HepG2 (cell line): Measurements from ENCODE around the gene GDF9. TPM values are rescaled to one million over a fixed set of nuclear protein-coding genes. Genes with fewer than 3 reads are reported as not detected.

Experiments
- ELF3 ChIP-seq: IDR thresholded peaks from 2 replicates; pipeline ENCODE4 v1.6.1; 2016; ENCODE audit warnings: missing genetic modification reagents, missing compliant biosample characterization
- ERF ChIP-seq: IDR thresholded peaks from 2 replicates; pipeline ENCODE4 v1.6.1; 2018; ENCODE audit warnings: missing biosample characterization, missing genetic modification reagents
- GABPB1 ChIP-seq: IDR thresholded peaks from 2 replicates; pipeline ENCODE4 v1.6.1; 2016; ENCODE audit warnings: mild to moderate bottlenecking, missing genetic modification reagents, moderate library complexity, missing compliant biosample characterization
- GATAD2A ChIP-seq: IDR thresholded peaks from 2 replicates; pipeline ENCODE4 v1.6.1; 2016
- HNRNPLL ChIP-seq: fragments of 200-400 bp; formaldehyde crosslinking; IDR thresholded peaks from 2 replicates; pipeline ENCODE4 v1.6.1; 2017; ENCODE audit warnings: mild to moderate bottlenecking, low read depth, low read length; ENCODE audit not compliant: poor library complexity, severe bottlenecking
- KLF16 ChIP-seq, 2 experiments: sonication (generic) in 1 of 2; formaldehyde crosslinking in 1 of 2; IDR thresholded peaks; 2 replicates each; pipeline versions ENCODE4 v1.6.1 to v1.8.0; 2016 to 2023; ENCODE audit warnings: missing genetic modification reagents in 2 of 2, missing compliant biosample characterization in 1 of 2
- NBN ChIP-seq: fragments of 450-650 bp; conservative IDR thresholded peaks from 2 replicates; pipeline ENCODE4 v1.6.1; 2017
- NCOA5 ChIP-seq: sonication (generic); formaldehyde crosslinking; IDR thresholded peaks from 2 replicates; pipeline ENCODE4 v1.4.0; 2020; ENCODE audit warnings: missing genetic modification reagents
- NFE2 ChIP-seq: sonication (generic); formaldehyde crosslinking; IDR thresholded peaks from 2 replicates; pipeline ENCODE4 v1.4.0; 2020; ENCODE audit warnings: missing genetic modification reagents
- PPARG ChIP-seq: conservative IDR thresholded peaks from 2 replicates; pipeline ENCODE4 v1.6.1; 2016; ENCODE audit warnings: missing biosample characterization, missing genetic modification reagents
- RAD21 ChIP-seq: fragments of 450-650 bp; formaldehyde crosslinking; IDR thresholded peaks from 2 replicates; pipeline ENCODE4 v1.5.0; 2020; ENCODE audit warnings: mild to moderate bottlenecking
- RXRB ChIP-seq: IDR thresholded peaks from 2 replicates; pipeline ENCODE4 v1.6.1; 2016; ENCODE audit warnings: borderline replicate concordance, missing genetic modification reagents, missing compliant biosample characterization
- SAP130 ChIP-seq: IDR thresholded peaks from 2 replicates; pipeline ENCODE4 v1.6.1; 2016; ENCODE audit warnings: low read depth
- SNRNP70 ChIP-seq: fragments of 200-400 bp; formaldehyde crosslinking; IDR thresholded peaks from 2 replicates; pipeline ENCODE4 v1.6.1; 2017; ENCODE audit warnings: mild to moderate bottlenecking, low read depth, low read length, moderate library complexity
- YEATS4 ChIP-seq: sonication (generic); formaldehyde crosslinking; IDR thresholded peaks from 2 replicates; pipeline ENCODE4 v1.4.0; 2020; ENCODE audit warnings: missing genetic modification reagents, borderline replicate concordance
- ZC3H13 ChIP-seq: sonication (generic); formaldehyde crosslinking; IDR thresholded peaks from 2 replicates; pipeline ENCODE4 v1.8.1; 2023; ENCODE audit warnings: mild to moderate bottlenecking, missing genetic modification reagents, moderate library complexity
- ZNF207 ChIP-seq: fragments of 450-650 bp; IDR thresholded peaks from 2 replicates; pipeline ENCODE4 v1.6.1; 2016; ENCODE audit warnings: antibody characterized with exemption, borderline replicate concordance
- ZNF337 ChIP-seq: sonication (generic); formaldehyde crosslinking; IDR thresholded peaks from 2 replicates; pipeline ENCODE4 v1.5.1; 2020; ENCODE audit warnings: missing genetic modification reagents, low read depth, mild to moderate bottlenecking, borderline replicate concordance
- polyA plus RNA-seq, 8 experiments: library from polyadenylated mRNA; depleted of rRNA in 3 of 8; stranded (reverse) in 7 of 8; unstranded in 1 of 8; fragments of >200 nt; fragmentation: Illumina TruSeq in 4 of 8; extraction: Trizol in 4 of 8; gene quantifications; 2 replicates each; pipeline versions ENCODE4 v1.2.1 to v1.2.3, GENCODE V29; 2011 to 2016; ENCODE audit warnings: low read depth in 4 of 8, missing spikeins in 1 of 8, mixed read lengths in 1 of 8; ENCODE audit not compliant: insufficient read depth in 1 of 8
- total RNA-seq, 5 experiments: library from RNA; depleted of rRNA; stranded (reverse); fragments of >200 nt; fragmentation: Illumina TruSeq; extraction: Trizol; gene quantifications; 2 replicates each; pipeline ENCODE4 v1.2.3, GENCODE V29; 2016; ENCODE audit warnings: low read depth in 1 of 5
- TF ChIP-seq, protein P1 (sequence below), 2 experiments: sonication (generic) in 1 of 2; formaldehyde crosslinking in 1 of 2; IDR thresholded peaks; 2 replicates each; pipeline versions ENCODE4 v1.4.0 to v1.6.1; 2018 to 2020; ENCODE audit warnings: missing genetic modification reagents in 2 of 2, borderline replicate concordance in 1 of 2, low read depth in 1 of 2, mild to moderate bottlenecking in 1 of 2, missing biosample characterization in 1 of 2
- TF ChIP-seq, protein P2 (sequence below): sonication (generic); formaldehyde crosslinking; IDR thresholded peaks from 2 replicates; pipeline ENCODE4 v1.4.0; 2020; ENCODE audit warnings: missing genetic modification reagents
- TF ChIP-seq, protein P3 (sequence below): sonication (generic); formaldehyde crosslinking; IDR thresholded peaks from 2 replicates; pipeline ENCODE4 v1.4.0; 2020; ENCODE audit warnings: missing genetic modification reagents
- TF ChIP-seq, protein P4 (sequence below): sonication (generic); formaldehyde crosslinking; IDR thresholded peaks from 2 replicates; pipeline ENCODE4 v1.4.0; 2020; ENCODE audit warnings: mild to moderate bottlenecking, missing genetic modification reagents, borderline replicate concordance
- TF ChIP-seq, protein P5 (sequence below): sonication (generic); formaldehyde crosslinking; IDR thresholded peaks from 2 replicates; pipeline ENCODE4 v1.4.0; 2020; ENCODE audit warnings: mild to moderate bottlenecking, low read depth, missing genetic modification reagents

The GDF9 gene
- total and polyA plus RNA-seq, 2 of the 13 experiments (the other 11 are each of a cell fraction or from before 2014, with no cell fraction given): 0.33 to 0.38 TPM

DNA sequence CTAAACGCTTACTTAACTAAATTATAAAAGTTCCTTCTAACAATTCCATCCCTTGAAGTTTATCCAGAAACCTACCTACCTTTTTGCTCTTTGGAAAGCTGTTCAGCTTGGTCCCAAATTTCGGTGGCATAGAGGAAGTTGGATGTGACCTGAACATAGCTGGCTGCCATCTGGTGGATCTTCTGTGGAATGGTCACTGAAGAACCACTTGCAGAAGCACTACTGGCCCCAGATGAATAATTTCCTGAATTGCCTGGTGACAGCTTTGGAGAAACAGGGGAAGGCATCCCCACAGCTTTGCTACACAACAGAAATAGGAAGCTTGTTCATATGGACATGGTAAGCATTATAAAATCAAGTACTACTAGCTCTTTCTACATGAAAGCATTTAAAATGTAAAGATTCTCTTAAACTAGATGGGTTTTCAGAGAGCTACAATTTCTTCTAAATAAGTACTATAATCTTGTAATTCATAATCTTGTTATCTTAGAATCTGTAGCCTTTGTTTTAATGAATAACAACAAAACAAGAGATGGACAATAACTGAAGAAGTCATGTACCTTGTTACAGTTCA lies 17.1 kb upstream of the GDF9 start (continued):
- TF ChIP-seq, protein P1, sequence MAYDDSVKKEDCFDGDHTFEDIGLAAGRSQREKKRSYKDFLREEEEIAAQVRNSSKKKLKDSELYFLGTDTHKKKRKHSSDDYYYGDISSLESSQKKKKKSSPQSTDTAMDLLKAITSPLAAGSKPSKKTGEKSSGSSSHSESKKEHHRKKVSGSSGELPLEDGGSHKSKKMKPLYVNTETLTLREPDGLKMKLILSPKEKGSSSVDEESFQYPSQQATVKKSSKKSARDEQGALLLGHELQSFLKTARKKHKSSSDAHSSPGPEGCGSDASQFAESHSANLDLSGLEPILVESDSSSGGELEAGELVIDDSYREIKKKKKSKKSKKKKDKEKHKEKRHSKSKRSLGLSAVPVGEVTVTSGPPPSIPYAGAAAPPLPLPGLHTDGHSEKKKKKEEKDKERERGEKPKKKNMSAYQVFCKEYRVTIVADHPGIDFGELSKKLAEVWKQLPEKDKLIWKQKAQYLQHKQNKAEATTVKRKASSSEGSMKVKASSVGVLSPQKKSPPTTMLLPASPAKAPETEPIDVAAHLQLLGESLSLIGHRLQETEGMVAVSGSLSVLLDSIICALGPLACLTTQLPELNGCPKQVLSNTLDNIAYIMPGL (CRISPR knock-in tag; IDR thresholded peaks at IDR 0.05; ENCODE audit: borderline replicate concordance in 1 of 2, low read depth in 1 of 2): peak; percentile 36 to 66; a peak in 1 of 4 replicates
- TF ChIP-seq ZNF207 (no peak), GABPB1 (CRISPR knock-in tag) (peak; percentile 27; the same call in 1 of the 2 replicates), YEATS4 (CRISPR knock-in tag) (peak; percentile 27; the same call in 1 of the 2 replicates), HNRNPLL (no peak), ZNF337 (no peak), SAP130 (CRISPR knock-in tag) (peak; percentile 54), RXRB (no peak), NBN (no peak), GATAD2A (CRISPR knock-in tag) (peak; percentile 54), KLF16 (CRISPR knock-in tag; IDR thresholded peaks at IDR 0.05) (peak in 1 of 2 experiments; percentile 52; a peak in 1 of 4 replicates), PPARG (CRISPR knock-in tag) (0 out of 2 replicates have a peak, but pooled peaks have one; percentile 38), NFE2 (CRISPR knock-in tag) (no peak), ZC3H13 (CRISPR knock-in tag) (no peak), RAD21 (CRISPR knock-in tag) (peak; percentile 81), ELF3 (peak; percentile 83), SNRNP70 (no peak), ERF (0 out of 2 replicates have a peak, but pooled peaks have one; percentile 26), NCOA5 (CRISPR knock-in tag) (no peak)
- TF ChIP-seq, protein P2, sequence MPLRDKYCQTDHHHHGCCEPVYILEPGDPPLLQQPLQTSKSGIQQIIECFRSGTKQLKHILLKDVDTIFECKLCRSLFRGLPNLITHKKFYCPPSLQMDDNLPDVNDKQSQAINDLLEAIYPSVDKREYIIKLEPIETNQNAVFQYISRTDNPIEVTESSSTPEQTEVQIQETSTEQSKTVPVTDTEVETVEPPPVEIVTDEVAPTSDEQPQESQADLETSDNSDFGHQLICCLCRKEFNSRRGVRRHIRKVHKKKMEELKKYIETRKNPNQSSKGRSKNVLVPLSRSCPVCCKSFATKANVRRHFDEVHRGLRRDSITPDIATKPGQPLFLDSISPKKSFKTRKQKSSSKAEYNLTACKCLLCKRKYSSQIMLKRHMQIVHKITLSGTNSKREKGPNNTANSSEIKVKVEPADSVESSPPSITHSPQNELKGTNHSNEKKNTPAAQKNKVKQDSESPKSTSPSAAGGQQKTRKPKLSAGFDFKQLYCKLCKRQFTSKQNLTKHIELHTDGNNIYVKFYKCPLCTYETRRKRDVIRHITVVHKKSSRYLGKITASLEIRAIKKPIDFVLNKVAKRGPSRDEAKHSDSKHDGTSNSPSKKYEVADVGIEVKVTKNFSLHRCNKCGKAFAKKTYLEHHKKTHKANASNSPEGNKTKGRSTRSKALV (CRISPR knock-in tag): peak; percentile 40; the same call in 1 of the 2 replicates
- TF ChIP-seq, protein P3, sequence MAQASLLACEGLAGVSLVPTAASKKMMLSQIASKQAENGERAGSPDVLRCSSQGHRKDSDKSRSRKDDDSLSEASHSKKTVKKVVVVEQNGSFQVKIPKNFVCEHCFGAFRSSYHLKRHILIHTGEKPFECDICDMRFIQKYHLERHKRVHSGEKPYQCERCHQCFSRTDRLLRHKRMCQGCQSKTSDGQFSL: no peak
- TF ChIP-seq, protein P4, sequence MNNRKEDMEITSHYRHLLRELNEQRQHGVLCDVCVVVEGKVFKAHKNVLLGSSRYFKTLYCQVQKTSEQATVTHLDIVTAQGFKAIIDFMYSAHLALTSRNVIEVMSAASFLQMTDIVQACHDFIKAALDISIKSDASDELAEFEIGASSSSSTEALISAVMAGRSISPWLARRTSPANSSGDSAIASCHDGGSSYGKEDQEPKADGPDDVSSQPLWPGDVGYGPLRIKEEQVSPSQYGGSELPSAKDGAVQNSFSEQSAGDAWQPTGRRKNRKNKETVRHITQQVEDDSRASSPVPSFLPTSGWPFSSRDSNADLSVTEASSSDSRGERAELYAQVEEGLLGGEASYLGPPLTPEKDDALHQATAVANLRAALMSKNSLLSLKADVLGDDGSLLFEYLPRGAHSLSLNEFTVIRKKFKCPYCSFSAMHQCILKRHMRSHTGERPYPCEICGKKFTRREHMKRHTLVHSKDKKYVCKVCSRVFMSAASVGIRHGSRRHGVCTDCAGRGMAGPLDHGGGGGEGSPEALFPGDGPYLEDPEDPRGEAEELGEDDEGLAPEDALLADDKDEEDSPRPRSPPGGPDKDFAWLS (CRISPR knock-in tag): no peak
- TF ChIP-seq, protein P5, sequence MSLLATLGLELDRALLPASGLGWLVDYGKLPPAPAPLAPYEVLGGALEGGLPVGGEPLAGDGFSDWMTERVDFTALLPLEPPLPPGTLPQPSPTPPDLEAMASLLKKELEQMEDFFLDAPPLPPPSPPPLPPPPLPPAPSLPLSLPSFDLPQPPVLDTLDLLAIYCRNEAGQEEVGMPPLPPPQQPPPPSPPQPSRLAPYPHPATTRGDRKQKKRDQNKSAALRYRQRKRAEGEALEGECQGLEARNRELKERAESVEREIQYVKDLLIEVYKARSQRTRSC: no peak
